Stimulated activated CD8-positive, alpha-beta memory T cell treated with anti-CD3 and anti-CD28 coated beads, Interleukin-7, amount 100 ng/mL, for 24 hours (primary cell): Measurements from ENCODE around the gene KCNH1.

Experiments used
- DNase-seq: peaks from one replicate; pipeline ENCODE4 v3.0.0-alpha.2; 2020; ENCODE audit warnings: low read depth

The KCNH1 gene

DNA sequence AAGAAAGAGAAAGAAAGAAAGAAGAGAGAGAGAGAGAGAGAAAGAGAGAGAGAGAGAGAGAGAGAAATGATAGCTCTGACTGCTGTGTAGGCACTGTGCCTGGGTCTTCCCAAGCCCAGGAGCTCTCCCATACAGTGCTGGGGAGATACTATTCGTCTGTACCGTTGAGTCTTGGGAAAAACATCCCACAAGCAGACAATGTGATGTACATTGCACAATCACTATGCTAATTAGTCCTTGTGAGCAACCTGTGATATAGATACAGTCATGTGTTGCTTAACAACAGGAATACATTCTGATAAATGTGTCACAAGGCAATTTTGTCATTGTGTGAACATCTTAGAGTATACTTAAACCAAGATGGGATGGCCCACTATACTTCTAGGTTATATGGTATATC, 424.2 kb downstream of the KCNH1 start:
- DNase-seq = no peak

DNA sequence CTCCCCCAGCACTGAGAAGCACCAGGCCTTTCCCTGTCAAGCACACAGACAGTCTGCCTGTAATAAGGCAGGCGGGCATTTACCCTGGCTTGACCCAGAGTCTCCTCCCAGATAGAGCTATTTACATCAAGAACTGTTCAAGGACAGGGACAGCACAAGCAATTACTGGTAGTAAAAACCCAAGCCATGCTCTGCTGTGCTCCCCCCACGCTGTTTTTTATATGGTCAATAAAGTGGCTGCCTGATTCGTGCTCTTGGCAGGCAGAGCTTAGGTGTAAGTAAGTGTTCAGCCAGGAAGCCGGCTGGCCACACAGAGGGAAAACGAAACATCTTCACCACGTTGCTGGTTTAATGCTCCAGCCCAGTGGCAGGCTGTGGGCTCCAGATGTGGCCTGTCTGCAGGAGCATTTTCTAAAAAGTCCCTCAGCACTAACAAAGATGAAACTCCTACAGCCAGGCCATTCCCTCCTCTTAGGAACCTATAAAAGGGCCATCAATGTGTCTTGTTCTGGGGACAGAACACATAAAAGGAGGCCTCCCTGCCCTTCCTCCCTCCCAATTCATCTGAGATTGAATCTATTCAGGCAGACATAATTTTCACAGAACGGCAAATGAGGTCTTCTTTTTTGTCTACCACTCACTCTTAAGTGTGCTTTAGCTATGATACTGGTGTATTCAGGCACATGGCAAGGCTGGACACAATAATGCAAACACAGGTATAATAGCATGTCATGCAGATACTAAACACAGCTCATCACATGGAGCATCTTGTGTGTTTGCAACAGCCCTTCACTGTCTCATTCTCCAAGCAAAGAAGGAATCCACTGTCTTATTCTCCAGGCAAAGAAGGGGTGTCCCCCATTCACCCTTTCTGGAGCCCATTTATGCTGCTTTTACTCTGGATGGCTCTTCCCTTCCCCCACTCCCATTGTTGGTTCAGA, 426.4 kb downstream of the KCNH1 start:
- DNase-seq = no peak

- no peak for DNase-seq
Observed at GRCh38 chr1:210706246-210706645, 427.7 kb downstream of the KCNH1 start.

- DNase-seq = no peak
Observed at GRCh38 chr1:210705086-210705485, 428.9 kb downstream of the KCNH1 start.

GRCh38 chr1:210703593-210703992, 430.4 kb downstream of the KCNH1 start:
- no peak for DNase-seq

DNA sequence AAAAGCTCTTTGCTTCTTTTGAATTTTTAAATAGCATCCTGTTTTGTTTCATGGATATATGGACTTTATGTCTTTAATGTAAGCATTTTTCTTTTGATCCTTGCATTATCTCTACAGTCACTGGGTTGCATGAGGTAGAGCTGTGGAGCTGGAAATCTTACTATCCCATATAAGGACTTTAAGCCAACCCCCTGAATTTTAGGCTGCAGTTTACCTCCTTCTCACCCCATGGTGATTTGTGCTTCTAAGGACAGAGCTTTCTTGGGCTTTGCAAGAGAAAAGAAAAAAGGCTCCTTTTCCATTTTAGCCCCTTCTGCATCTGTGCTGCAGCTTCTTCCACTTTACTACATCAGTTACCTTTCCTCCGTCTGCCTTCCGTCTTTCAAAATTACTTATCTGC, 431.4 kb downstream of the KCNH1 start:
- DNase-seq = no peak

GRCh38 chr1:210700511-210700910, 433.4 kb downstream of the KCNH1 start:
- no peak for DNase-seq

DNA sequence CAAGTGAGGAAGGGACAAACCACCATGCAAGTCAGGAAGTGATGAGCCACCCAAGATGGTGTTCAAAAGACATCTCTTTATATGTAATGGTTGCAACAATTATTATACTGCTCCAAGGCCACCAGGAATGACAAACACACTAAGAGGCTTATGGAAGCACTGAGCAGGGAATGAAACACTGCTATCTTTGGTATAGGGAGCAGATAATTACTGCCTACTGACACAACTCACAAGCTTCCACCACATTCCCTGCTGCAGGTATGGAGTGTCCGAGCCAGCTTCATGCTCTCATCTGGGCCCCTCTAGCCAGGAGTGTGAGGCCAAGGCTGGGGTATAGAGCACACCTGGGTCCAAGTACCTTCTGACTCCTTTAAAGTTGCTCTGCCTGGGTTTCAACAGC, 433.9 kb downstream of the KCNH1 start:
- DNase-seq = no peak

DNA sequence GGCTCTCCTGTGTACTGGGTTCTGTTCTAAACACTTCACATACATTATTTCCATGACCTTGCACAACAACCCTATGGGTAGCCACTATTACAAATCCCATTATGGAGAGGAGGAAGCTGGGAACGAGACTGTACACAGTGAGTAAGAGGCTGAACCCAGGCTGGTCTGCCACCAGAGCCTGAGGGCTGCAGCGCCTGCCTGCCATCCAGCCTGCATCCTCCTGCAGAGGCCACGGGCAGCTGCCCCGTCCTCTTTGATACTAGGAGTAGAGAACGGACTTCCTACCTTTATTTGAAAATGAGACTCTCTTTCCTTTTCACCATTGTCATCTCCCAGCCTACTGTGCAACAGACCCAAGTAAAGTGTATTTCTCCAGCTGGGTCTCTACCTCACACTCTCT, 435.3 kb downstream of the KCNH1 start:
- no peak for DNase-seq

DNA sequence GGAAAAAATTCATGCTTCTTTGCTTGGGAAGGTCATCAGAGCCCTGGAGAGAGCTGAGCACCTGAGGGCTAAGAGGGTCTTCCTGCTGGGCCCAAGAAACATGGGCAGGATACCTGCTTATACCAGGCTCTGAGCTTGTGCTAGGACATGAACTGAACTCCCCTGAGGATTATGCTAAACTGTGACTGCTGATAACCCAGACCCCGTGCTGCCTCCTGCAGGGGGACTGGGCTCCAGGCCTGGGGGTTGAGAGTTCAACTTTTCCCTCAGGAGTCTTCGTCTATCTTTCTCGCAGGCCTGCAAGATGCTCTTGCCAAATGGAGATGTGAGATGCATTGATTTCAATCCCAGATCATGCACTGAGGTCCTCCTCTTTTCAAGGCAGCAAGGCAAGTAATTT, 436.8 kb downstream of the KCNH1 start:
- no peak for DNase-seq

DNA sequence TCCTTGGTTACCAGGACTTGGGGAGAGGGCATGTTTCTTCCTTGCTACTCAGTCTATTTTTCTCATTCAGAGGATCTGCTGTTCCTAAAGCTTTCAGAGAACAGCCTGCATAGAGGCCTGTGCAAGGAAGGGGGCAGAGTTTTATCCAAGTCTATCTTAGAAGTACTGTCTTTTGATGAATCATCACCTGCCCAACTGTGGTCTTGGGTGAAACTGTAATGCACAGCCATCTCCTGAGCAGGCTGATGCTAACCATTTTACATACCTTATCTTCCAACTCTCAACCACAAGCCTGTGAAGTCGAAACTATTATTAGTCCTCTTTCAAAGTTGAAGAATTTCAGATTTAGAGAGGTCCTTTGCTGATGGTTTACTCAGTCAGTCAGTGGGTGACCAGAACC, 437.2 kb downstream of the KCNH1 start:
- DNase-seq = no peak

- DNase-seq = no peak
Observed at GRCh38 chr1:210695026-210695425, 438.9 kb downstream of the KCNH1 start.

DNA sequence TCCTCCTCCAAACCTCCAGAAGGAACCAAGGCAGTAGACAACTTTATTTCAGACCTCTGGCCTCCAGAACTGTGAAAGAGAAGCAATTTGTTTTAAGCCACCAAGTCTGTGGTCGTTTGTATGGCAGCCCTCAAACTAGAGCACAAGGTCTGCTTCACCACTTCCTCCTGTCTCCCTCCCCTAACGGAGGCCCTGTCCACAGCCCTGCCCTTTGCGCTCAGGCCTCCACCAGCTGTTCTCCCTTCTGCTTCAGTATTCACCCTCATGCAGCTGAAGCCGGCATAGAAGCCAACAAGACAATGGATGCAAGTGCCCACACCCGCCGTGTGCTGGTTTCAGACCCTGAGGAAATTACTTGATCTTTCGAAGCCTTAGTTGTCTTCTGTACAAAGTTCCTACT, 441.2 kb downstream of the KCNH1 start:
- DNase-seq = no peak

GRCh38 chr1:210691039-210691610, 442.8 kb downstream of the KCNH1 start:
- no peak for DNase-seq

GRCh38 chr1:210690236-210690635, 443.7 kb downstream of the KCNH1 start:
- no peak for DNase-seq

DNA sequence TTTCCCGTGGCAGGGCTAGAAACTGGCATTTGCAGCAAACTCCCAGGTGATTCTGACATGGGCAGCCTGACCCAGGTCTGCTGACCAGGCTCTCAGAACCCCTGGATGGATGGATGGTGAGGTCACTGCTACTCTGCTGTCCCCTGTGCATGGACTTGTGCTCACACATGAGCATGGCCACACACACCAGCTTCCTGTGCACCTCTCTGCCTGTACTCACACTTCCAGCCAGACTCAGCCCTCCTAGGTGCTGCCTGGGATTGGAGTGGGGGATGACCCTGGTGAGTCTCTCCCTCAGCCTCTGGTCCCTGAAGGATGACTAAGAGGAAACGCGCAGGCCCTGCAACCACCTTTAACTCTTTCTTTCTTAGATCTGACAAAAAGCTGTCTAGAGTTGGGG, 444.1 kb downstream of the KCNH1 start:
- DNase-seq = no peak

DNA sequence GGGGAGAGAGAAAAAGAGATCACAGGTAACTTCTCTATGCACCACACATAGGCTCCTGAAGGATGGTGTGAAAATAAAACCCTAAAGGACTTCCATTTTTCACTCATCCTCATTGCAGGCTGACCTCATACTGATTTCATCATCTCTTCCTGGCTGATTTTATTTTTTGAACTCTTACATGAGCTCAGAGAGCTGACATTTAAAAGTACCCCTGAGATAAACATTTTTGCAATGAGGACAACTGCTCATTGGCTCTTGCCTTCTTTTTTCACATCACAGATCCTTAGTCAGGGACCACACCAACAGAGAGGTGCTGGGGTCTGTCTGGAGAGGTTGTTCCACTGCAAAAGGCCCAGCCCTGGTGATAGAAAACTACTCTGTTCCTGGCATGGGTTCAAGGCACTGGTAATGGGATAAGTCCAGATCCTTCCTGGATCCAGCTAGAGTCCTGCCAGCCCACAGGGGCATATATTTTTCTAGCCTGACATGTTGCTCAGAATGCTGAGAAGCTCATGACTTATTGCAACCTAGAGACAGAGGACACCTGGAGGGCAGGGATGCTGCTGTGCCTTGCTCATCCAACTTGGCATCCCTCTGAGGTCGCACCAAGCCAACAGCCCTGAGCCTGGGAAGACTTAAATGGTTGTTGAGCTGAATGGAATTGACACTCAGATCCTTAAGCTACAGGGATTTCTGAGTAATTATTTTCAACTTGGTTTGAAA, 445.3 kb downstream of the KCNH1 start:
- no peak for DNase-seq

- DNase-seq = no peak
Observed at GRCh38 chr1:210687582-210688279, 446.2 kb downstream of the KCNH1 start.

DNA sequence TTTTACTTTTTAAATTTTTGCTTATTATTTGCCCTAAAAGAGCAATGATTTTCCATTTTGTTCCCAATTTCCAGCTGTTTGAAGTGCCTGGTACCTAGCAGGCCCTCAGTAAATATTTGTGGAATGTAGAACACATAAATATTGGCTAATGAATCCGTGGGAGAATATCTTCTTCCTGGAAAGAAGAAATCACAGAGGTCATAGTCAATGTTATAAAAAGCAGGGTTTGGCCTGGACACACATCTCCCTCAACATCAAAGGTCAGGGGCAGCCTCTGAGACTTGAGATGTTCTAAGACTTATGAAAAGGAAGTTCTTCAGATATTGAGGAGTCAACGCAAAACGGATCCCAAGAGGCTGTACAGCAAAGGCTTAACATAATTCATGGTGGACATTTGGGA, 447.1 kb downstream of the KCNH1 start:
- DNase-seq = no peak

DNA sequence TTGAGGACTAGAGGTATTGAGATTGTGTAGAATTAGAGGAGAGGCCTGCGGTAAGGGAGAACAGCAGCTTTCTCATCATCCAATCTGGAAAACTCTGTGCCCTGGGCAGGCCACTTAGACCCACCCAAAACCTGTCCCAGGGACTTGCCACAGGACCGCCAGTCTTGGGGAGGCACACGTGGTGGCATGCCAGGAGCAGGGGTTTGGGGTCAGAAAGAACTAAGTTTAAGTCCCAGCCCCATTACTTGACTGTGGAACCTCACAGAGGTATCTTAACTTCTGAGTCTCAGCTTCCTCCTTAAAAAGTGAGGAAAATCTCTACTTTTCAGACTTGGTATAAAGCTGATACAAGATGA, 448.7 kb downstream of the KCNH1 start:
- DNase-seq = no peak

GRCh38 chr1:210684466-210685294, 449.3 kb downstream of the KCNH1 start:
- no peak for DNase-seq
